Keratinocyte (primary cell): ENCODE measurements around the gene SSBP1.

Experiments
- CTCF ChIP-seq, 3 experiments: IDR thresholded peaks in 1 of 3; conservative IDR thresholded peaks in 1 of 3; optimal IDR thresholded peaks in 1 of 3; 2 replicates in 2 of 3; 3 replicates in 1 of 3; pipeline versions ENCODE3 to v1.5.1; 2011; ENCODE audit warnings: low read length in 3 of 3, mild to moderate bottlenecking in 3 of 3, moderate library complexity in 2 of 3, control low read depth in 1 of 3, inconsistent platforms in 1 of 3; ENCODE audit not compliant: insufficient read depth in 2 of 3; ENCODE audit errors: extremely low read depth in 1 of 3
- EZH2 ChIP-seq: IDR thresholded peaks from one replicate; pipeline ENCODE4 v1.6.1; 2012; ENCODE audit warnings: inconsistent platforms, mild to moderate bottlenecking, low read length, moderate library complexity

- no peak for TF ChIP-seq EZH2
- no peak for TF ChIP-seq CTCF (optimal IDR thresholded peaks at IDR 0.05 in 1 of 3, IDR thresholded peaks at IDR 0.05 in 1 of 3, conservative IDR thresholded peaks at IDR 0.05 in 1 of 3; ENCODE audit: extremely low read depth in 1 of 3, insufficient read depth in 2 of 3, low read length in 3 of 3)
These were observed 25.4 kb upstream of the SSBP1 start for GRCh38 chr7:141712603-141713255.
